B cell (primary cell): Measurements from ENCODE around the gene CYGB.

ENCODE experiments used
- CTCF ChIP-seq: fragments of 200-600 bp; IDR thresholded peaks from one replicate; pipeline ENCODE4 v1.8.0; 2022; ENCODE audit warnings: antibody characterized with exemption, mild to moderate bottlenecking
- EZH2 ChIP-seq: IDR thresholded peaks from 2 replicates; pipeline ENCODE4 v1.6.1; 2012; ENCODE audit warnings: borderline replicate concordance, low read depth, mild to moderate bottlenecking, moderate library complexity, low read length; ENCODE audit not compliant: insufficient read depth, poor library complexity, severe bottlenecking

- no peak for TF ChIP-seq CTCF
- no peak for TF ChIP-seq EZH2
These were observed 59.9 kb downstream of the CYGB start for GRCh38 chr17:76477576-76477975.
